ENCODE data around the gene OLFM4.

DNA sequence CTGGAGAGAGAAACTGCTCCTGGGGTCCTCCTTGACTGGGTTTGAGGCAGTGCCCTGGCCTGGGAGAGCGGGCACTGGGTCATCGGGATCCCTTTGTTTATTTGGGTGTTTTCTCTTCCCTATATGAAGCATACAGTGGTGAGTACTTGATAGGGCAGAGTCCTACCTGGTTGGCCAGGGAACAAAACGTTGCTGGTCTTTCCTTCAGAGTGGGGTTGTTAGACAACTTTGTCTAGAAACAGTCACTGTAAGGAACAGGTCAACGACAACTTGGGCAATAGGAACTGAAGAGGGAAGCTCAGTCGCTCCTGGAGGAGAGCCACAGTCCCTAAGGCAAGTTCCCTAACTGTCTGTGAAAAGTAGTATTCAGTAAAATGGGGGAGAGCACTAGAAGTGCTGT is 550 bp upstream of the OLFM4 start:
- TF ChIP-seq, protein P1, sequence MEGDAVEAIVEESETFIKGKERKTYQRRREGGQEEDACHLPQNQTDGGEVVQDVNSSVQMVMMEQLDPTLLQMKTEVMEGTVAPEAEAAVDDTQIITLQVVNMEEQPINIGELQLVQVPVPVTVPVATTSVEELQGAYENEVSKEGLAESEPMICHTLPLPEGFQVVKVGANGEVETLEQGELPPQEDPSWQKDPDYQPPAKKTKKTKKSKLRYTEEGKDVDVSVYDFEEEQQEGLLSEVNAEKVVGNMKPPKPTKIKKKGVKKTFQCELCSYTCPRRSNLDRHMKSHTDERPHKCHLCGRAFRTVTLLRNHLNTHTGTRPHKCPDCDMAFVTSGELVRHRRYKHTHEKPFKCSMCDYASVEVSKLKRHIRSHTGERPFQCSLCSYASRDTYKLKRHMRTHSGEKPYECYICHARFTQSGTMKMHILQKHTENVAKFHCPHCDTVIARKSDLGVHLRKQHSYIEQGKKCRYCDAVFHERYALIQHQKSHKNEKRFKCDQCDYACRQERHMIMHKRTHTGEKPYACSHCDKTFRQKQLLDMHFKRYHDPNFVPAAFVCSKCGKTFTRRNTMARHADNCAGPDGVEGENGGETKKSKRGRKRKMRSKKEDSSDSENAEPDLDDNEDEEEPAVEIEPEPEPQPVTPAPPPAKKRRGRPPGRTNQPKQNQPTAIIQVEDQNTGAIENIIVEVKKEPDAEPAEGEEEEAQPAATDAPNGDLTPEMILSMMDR (IDR thresholded peaks at IDR 0.05) = no peak
- TF ChIP-seq RFX5 (IDR thresholded peaks at IDR 0.05) = no peak
- no peak for TF ChIP-seq POLR2A (IDR thresholded peaks at IDR 0.05; ENCODE audit: low read length)
- no peak for TF ChIP-seq RCOR1 (IDR thresholded peaks at IDR 0.05; ENCODE audit: low read depth, low read length)
- TF ChIP-seq JUN (IDR thresholded peaks at IDR 0.05) = no peak
- no peak for TF ChIP-seq MAZ (IDR thresholded peaks at IDR 0.05; ENCODE audit: borderline replicate concordance, low read depth, low read length)
- TF ChIP-seq NR3C1 (IDR thresholded peaks at IDR 0.05) = no peak
